Mucosa of descending colon (tissue), 3 donors: Measurements from ENCODE around the gene FGD4. TPM values are rescaled to one million over a fixed set of nuclear protein-coding genes. Genes with fewer than 3 reads are reported as not detected.
"Not testable (repeated sequence)": the region's sequence is repeated elsewhere in the genome, so short reads cannot be mapped to it uniquely, and the experiment has no call there.

Experiments used
- ATAC-seq: fragments of 200-7000 bp; cut with Tn5 transposase; one replicate; pipeline ENCODE4 v1.9.1; 2020; ENCODE audit warnings: mild to moderate bottlenecking, moderate library complexity
- DNase-seq, 3 donors: peaks; one replicate each; pipeline ENCODE4 v3.0.0-alpha.2; 2020
- H3K36me3 ChIP-seq: fragments of 200-600 bp; one replicate; pipeline ENCODE4 v1.8.0; 2021; ENCODE audit warnings: low read depth, mild to moderate bottlenecking
- H3K4me1 ChIP-seq: fragments of 200-600 bp; one replicate; pipeline ENCODE4 v1.8.0; 2021; ENCODE audit warnings: low read depth, mild to moderate bottlenecking
- H3K4me3 ChIP-seq: fragments of 200-600 bp; one replicate; pipeline ENCODE4 v1.8.0; 2021; ENCODE audit warnings: mild to moderate bottlenecking
- H3K9me3 ChIP-seq: fragments of 200-600 bp; one replicate; pipeline ENCODE4 v1.8.0; 2021; ENCODE audit warnings: mild to moderate bottlenecking
- intact Hi-C, 2 donors: fragments of 100-400 bp; cut with DNase I in 1 of 2; cut with micrococcal nuclease in 1 of 2; formaldehyde crosslinking; loops; one replicate each; pipeline versions ENCODE4 v1.11.0 to v1.11.1; 2022; cut with DNase I, micrococcal nuclease
- total RNA-seq, 3 donors: library from RNA; stranded (reverse); fragmentation: NEBNext Ultra II Directional in 2 of 3; extraction: Animal tissue kit (Norgen Biotek cat#: 25700) in 2 of 3; gene quantifications; one replicate each; pipeline versions ENCODE4 v1.2.1 to v1.2.4, GENCODE V29; 2021 to 2023
- TF ChIP-seq, protein P1 (sequence below): fragments of 200-600 bp; IDR thresholded peaks from one replicate; pipeline ENCODE4 v1.8.0; 2022; ENCODE audit warnings: antibody characterized with exemption, mild to moderate bottlenecking
- donor health status: DM: no; HTN: no; CAD: no; lungs with moderate emphysema.
- donor health status: DM: no; HTN: no; CAD: no.
- donor health status: DM: no; HTN: yes; CAD: no.

Gene FGD4
- total RNA-seq, 3 donors from 2014 or later: 31.5 to 66.7 (median 51.7) TPM

DNA sequence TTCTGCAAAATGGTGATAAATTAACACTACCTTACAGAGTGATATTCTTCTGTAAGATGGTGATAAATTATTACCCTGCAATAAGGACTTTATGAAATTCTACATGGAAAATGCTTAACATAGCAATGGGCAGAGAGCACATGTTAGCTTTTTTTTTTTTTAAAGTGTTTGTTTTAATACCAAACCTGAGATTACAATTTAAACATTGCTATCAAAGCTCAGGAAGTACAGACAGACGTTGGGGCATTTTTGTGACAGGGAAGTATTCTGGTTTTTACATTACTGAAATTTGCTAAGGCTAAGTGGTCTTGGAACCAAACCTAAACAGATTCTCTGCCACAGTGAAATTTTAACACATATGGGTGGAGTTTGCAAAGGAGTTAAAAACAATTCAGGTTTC lies 133.1 kb downstream of the FGD4 start:
- TF ChIP-seq, protein P1, sequence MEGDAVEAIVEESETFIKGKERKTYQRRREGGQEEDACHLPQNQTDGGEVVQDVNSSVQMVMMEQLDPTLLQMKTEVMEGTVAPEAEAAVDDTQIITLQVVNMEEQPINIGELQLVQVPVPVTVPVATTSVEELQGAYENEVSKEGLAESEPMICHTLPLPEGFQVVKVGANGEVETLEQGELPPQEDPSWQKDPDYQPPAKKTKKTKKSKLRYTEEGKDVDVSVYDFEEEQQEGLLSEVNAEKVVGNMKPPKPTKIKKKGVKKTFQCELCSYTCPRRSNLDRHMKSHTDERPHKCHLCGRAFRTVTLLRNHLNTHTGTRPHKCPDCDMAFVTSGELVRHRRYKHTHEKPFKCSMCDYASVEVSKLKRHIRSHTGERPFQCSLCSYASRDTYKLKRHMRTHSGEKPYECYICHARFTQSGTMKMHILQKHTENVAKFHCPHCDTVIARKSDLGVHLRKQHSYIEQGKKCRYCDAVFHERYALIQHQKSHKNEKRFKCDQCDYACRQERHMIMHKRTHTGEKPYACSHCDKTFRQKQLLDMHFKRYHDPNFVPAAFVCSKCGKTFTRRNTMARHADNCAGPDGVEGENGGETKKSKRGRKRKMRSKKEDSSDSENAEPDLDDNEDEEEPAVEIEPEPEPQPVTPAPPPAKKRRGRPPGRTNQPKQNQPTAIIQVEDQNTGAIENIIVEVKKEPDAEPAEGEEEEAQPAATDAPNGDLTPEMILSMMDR: no peak
- intact Hi-C loops: no loop called here
- H3K4me1 ChIP-seq: peaks cover 41% of the 10 kb centered on the region
- no peak overlapping the region for H3K4me3 ChIP-seq
- DNase-seq (no peak), ATAC-seq (peak; percentile 39)
- H3K9me3 ChIP-seq: no peaks in the 10 kb centered on the region
- H3K36me3 ChIP-seq: no peaks in the 10 kb centered on the region

GRCh38 chr12:32532951-32533350 lies 133.6 kb downstream of the FGD4 start:
- ATAC-seq: no peak
- intact Hi-C loops: no loop called here
- H3K36me3 ChIP-seq: no peaks in the 10 kb centered on the region
- DNase-seq: no peak
- H3K4me1 ChIP-seq: peaks cover 43% of the 10 kb centered on the region
- H3K9me3 ChIP-seq: no peaks in the 10 kb centered on the region
- TF ChIP-seq, protein P1: no peak
- H3K4me3 ChIP-seq: no peak overlapping the region

- ATAC-seq, H3K36me3 ChIP-seq, H3K9me3 ChIP-seq, H3K4me3 ChIP-seq, intact Hi-C loops: not testable (repeated sequence)
- peak in 1 of 3 donors; percentile 19 for DNase-seq
- H3K4me1 ChIP-seq: peaks cover 43% of the 10 kb centered on the region
Measured at GRCh38 chr12:32533506-32533905, 134.1 kb downstream of the FGD4 start.

GRCh38 chr12:32533971-32534590 lies 134.7 kb downstream of the FGD4 start:
- intact Hi-C loops: no loop called here
- peaks cover 43% of the 10 kb centered on the region for H3K4me1 ChIP-seq
- no peaks in the 10 kb centered on the region for H3K36me3 ChIP-seq
- TF ChIP-seq, protein P1: no peak
- no peak overlapping the region for H3K4me3 ChIP-seq
- no peaks in the 10 kb centered on the region for H3K9me3 ChIP-seq
- peak; percentile 95 for ATAC-seq
- peak; percentile 62 to 79 (median 68) for DNase-seq

- intact Hi-C loops: no loop called here
Measured at GRCh38 chr12:32534698-32535097, 135.3 kb downstream of the FGD4 start.

DNA sequence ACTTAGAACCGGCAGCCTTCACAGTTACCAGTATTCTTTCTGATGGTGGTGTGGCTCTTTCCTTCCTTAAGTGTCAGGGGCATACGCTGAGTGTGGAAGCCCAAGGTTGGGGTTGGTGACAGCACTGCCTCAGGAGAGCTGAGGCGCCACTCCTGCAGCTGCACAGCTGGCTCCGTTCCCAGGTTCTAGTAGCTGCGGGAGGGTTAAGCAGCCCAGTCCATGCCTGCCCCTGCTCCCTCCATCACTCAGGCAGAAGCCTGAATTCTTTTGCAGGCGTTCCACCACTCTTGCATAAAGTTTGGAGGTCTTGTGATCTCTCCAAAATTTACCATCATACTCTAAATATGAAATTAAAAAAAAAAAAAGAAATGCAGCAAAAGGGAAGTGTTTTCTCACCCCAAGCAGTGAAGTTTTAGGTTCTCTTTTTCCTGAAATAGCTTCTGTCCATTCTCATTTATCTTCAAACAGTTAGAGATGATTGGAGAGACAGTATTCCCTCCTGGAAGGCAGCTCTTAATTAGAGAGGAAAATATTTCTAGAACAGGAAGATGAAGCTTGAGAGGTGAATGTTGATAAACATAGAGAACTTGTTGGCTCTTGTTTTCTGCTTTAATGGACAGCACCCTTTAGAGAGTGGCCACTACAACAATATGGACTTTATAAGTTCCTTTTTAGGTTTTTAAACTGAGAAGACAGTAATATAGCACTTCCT lies 136.1 kb downstream of the FGD4 start:
- peaks cover 43% of the 10 kb centered on the region for H3K4me1 ChIP-seq
- intact Hi-C loops: no loop called here

More at GRCh38 chr12:32534698-32535097, 135.3 kb downstream of the FGD4 start:
- no peaks in the 10 kb centered on the region for H3K9me3 ChIP-seq
- TF ChIP-seq, protein P1: no peak
- ATAC-seq (no peak), DNase-seq (no peak)
- H3K4me3 ChIP-seq: no peak overlapping the region
- no peaks in the 10 kb centered on the region for H3K36me3 ChIP-seq
- H3K4me1 ChIP-seq: peaks cover 43% of the 10 kb centered on the region

More for the DNA sequence above, 136.1 kb downstream of the FGD4 start:
- H3K4me3 ChIP-seq: no peak overlapping the region
- peak; percentile 82 for ATAC-seq
- TF ChIP-seq, protein P1: no peak
- H3K9me3 ChIP-seq: no peaks in the 10 kb centered on the region
- peak; percentile 78 to 85 (median 81) for DNase-seq
- no peaks in the 10 kb centered on the region for H3K36me3 ChIP-seq
